Activated T-helper 9 cell treated with anti-CD3 and anti-CD28 coated beads, Interleukin-2, amount 50 U/mL, for 16 hours (primary cell): ENCODE measurements around the gene APOL1.
A peak's percentile ranks its signal among the peaks of the same experiment; 100 is the strongest.

ENCODE experiments used
- DNase-seq: peaks from one replicate; pipeline ENCODE4 v3.0.0-alpha.2; 2020; ENCODE audit warnings: low read depth

The APOL1 gene

DNA sequence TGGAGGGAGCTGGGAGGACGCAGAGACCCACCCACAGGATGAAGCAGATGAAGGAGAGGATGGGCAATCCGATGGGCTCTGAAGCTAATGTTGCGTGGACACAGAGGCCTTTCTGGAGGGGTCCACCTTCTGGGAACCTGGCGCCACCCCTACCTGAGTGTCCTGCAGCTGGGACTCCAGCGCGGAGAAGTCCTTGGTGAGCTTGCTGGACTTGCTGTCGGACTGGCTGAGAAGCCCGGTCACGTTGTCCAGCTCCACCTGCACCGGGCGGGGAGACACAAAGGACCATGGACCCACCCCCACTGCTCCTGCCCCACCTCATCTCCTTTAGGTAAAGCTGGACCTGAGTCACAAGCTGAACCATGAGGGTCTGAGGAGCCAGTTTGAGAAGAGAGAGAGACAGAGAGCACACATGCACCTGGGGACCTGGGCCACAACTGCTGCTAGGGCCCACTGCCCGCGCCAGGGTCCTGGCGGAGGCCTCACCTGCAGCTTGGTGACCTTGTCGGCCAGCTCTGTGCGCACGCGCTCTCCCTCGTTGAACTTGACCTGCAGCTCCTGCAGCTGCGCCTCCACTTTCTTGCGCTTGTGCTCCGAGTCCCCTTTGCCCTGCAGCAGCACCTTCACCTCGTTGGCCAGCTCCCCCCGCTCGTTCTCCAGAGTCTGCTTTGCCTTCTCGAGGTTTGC, 40.8 kb downstream of the APOL1 start:
- DNase-seq: no peak

DNA sequence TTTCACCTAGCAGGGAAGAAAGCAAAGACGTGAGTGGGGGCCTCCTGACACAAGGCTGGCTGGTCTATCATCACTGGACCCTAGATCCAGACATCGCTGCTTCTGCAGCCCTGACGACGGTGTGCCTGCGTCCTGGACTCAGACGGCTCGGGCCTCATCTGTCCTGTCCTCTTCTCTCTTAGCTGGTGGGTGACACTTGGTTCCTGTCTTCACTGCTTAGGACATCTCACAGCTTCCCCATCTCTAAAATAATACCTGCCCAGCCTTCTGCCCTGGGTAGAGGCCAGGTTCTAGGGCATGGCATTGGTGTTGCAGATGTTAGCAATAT, 41.3 kb downstream of the APOL1 start:
- no peak for DNase-seq

- DNase-seq: no peak
Measured at GRCh38 chr22:36294801-36295200, 41.9 kb downstream of the APOL1 start.

GRCh38 chr22:36295247-36295646, 42.3 kb downstream of the APOL1 start:
- DNase-seq: no peak

GRCh38 chr22:36296690-36297089, 43.8 kb downstream of the APOL1 start:
- DNase-seq: no peak

- no peak for DNase-seq
Measured at GRCh38 chr22:36297568-36297967, 44.6 kb downstream of the APOL1 start.

DNA sequence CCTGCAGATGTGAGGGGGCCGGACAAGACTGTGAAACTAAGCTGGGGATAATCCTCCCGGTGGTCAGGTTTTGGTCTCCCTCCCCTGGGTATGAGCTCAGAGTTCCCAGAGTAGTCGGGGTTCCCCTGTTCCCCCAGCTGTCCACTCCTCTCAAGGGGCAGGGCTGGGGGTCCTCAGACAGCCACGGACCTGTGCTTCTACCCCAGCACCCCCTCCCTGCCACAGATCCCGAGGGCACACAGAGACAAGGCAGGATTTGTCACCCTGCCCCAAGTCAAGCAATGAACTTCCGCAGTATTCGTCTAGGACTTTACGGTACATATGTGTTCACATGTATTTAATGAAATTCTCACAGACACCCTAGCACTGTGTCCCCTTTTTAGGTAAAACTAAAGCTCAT, 45.2 kb downstream of the APOL1 start:
- no peak for DNase-seq

GRCh38 chr22:36298601-36299000, 45.7 kb downstream of the APOL1 start:
- no peak for DNase-seq

DNA sequence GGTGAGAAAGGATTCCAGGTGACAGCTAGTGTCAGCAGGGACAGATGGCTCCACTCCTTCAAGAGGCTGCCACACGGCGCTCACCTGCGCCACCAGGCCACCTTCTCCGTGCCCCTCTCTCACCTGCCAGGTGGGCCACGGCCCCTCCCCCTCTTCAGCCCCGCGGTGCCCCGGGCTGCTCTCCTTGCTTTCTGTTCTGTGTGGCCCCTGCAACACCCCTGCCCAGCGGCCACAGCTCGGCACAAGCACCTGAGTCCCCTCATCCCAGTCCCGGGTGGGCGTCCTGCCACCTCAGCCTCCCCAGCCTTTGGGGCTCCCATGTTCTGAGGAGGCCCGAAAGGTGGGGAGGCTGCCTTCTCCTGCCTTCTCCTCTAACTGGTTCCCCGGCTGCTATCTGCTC, 46.4 kb downstream of the APOL1 start:
- no peak for DNase-seq

GRCh38 chr22:36299911-36300310, 47.0 kb downstream of the APOL1 start:
- no peak for DNase-seq

GRCh38 chr22:36300396-36301212, 47.7 kb downstream of the APOL1 start:
- no peak for DNase-seq

- peak; percentile 74 for DNase-seq
Measured at GRCh38 chr22:36301384-36301828, 48.5 kb downstream of the APOL1 start.

GRCh38 chr22:36301851-36302250, 48.9 kb downstream of the APOL1 start:
- DNase-seq: no peak

- DNase-seq: no peak
Measured at GRCh38 chr22:36302439-36303114, 49.6 kb downstream of the APOL1 start.

GRCh38 chr22:36303115-36303467, 50.2 kb downstream of the APOL1 start:
- no peak for DNase-seq

GRCh38 chr22:36303874-36304273, 50.9 kb downstream of the APOL1 start:
- DNase-seq: no peak

DNA sequence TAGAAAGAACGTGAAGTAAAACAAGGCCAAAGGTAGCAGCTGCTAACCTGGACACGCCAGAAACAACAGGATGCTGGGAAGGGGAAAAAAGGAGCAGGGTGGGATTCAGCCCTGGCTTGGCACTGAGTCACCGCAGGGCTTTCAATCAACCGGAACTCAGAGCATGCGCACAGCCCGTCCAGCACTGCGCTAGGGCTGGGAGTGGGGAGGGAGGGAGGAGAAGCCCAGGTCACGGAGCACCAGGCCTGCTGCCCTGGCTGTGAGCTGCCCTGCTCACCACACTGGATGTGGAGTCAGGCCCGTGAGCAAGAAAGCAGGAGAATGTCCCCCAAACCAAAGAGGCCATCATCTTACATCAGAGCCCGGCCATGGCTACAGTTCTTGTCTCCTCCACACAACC, 51.5 kb downstream of the APOL1 start:
- DNase-seq: no peak

DNA sequence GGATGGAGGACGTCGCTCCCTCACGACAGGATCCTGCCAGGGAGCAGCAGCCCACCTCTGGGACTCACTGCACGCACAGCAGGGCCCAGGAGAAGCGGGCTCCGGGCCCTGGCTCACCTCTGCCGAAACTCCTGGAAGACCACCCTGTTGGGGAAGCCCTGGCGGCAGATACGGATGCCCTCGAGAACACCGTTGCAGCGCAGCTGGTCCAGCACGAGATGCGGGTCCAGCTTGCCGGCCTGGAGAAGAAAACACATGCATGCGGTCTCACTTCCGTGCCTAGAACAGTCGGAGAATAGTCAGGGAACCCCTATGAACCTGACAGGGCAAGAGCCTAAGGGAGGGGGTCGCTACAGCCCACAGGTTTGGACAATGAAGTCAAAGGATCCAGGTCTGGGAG, 52.9 kb downstream of the APOL1 start:
- DNase-seq: no peak

DNA sequence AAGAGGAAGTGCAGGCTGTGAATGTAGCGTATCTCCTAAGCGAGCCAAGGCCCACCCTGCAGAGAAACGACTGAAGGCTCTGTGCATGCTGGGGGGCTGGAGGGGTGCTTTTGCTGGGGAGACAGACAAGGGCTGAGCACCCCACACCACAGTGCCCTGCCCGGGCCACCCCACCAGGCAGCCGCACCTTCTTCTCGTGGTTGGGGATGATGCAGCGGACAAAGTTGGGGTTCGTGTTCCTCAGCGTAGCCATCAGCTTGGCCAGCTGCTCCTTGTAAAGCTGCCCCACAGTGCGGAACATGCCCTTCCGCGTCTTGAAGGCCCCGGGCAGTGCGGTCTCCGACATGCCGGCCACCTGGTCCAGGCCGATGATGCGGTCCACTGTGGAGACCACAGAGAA, 53.3 kb downstream of the APOL1 start:
- no peak for DNase-seq

GRCh38 chr22:36308880-36309279, 55.9 kb downstream of the APOL1 start:
- DNase-seq: no peak

DNA sequence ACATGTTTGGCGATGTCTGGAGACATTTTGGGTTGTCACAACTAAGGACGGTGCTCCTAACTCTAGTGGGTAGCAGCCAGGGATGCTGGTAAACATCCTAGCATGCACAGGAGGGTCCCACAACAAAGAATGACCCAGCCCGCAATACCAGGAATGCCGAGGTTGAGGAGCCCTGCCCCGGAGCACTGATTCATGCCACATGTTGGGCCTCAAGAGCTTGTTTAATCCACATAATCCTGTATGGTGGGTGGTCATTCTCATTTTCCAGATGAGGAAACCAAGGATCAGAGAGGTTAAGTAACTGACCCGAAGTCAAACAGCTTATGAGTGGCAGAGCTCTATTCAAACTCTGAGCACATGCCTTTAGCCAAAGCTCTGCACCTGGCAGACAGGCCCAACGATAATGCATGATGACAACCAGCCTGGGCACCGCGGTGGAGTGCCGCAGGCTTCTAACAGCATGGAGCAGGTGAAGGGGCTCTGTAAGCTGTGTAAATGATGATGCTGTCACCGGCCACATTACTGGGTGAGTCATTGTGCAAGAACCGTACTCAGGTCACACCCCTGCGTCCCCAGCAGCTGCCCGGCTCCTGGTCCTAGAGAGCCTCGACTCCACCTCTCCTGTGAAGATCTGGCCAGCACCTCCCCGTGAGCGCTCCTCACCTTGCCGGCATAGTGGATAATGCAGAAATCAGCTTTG, 58.6 kb downstream of the APOL1 start:
- DNase-seq: no peak

DNA sequence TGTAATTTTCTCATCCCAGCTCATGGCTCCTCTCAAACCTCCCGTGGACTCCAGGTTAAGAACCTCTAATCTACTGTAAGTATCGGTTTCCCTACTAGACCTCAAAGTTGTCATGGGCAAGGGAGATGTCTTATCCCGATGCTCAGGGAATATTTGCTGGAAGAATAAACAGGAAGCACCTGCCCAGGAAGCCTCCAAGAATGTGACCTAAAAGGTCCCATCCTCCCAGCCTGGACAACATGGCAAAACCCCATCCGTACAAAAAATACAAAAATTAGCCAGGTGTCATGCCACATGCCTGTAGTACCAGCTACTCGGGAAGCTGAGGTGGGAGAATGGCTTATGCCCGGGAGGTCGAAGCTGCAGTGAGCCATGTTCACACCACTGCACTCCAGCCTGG, 62.4 kb downstream of the APOL1 start:
- no peak for DNase-seq

DNA sequence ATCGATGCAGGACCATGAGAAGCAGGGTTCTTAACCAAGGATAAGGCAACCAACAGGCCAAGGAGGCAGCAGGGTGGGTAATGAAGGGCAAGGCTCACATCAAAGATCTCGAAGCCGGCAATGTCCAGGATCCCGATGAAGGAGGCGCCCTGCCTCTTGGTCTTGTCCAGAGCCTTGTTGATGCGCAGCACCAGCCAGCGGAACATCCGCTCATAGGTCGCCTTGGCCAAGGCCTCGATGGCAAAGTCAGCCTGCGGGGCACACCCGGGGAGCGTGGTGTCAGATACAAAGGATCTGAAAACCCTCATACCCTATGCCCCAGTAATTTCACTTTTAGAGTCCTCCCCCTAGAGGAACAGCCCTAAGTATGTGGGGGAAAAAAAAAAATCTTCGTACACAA, 63.5 kb downstream of the APOL1 start:
- DNase-seq: no peak
